ENCODE data around the gene SNTG2. TPM values are rescaled to one million over a fixed set of nuclear protein-coding genes. Genes with fewer than 3 reads are reported as not detected.
"Not testable (repeated sequence)": the region's sequence is repeated elsewhere in the genome, so short reads cannot be mapped to it uniquely, and the experiment has no call there.

SNTG2 gene
- total RNA-seq, 3 donors from 2014 or later (not counting 1 experiment from before 2014, with no cell fraction given), result not detected

DNA sequence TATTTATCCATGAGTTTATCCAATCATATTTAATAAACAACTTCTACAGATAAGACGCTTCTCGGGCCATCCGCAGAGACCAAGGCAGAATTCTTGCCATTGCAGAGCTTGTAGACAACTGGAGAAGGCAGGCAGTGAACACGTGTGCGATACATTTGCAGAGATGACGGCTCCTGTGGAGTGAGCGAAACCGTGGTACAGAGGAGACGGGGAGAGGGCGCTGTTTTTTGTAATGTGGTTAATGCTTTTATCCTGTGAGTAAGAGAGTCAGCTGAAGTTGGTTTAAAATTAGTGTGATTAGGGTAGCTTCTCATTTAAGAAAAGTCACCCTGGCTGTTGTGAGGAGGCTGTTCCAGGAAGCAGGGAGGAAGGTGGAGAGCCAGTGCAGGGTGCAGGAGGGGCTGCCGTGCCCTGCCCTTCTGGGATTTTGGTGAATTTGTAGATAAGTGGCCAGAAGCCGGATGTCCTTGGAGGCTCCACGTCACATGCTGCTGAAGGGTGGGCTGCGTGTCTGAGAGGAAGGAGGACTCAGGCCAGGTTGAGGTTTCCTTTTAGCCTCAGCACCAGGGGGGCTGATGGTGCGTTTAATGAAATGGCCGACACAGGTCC is 151.4 kb downstream of the SNTG2 start:
- Mint-ChIP-seq H3K27me3 (ENCODE audit: low read depth in 2 of 2) (peaks cover 0 to 10% of the 10 kb centered on the region in 2 donors), H3K9me3 (no peaks in the 10 kb centered on the region), H3K4me1 (no peaks in the 10 kb centered on the region), H3K27ac (no peak overlapping the region), H3K4me3 (no peak overlapping the region), H3K36me3 (no peaks in the 10 kb centered on the region)
- Histone ChIP-seq H3K4me1 (ENCODE audit: control insufficient read depth, insufficient read depth, low read length) (no peaks in the 10 kb centered on the region), H3K27me3 (ENCODE audit: control insufficient read depth, insufficient read depth, low read length) (no peaks in the 10 kb centered on the region), H3K9me3 (ENCODE audit: control insufficient read depth, insufficient read depth, low read length) (no peaks in the 10 kb centered on the region), H3K36me3 (ENCODE audit: control insufficient read depth, insufficient read depth, low read length) (no peaks in the 10 kb centered on the region), H3K27ac (ENCODE audit: low read length) (no peak overlapping the region), H3K4me3 (ENCODE audit: low read length) (no peak overlapping the region)
- intact Hi-C loops (cut with micrococcal nuclease), result no loop called here
- no peak for ATAC-seq
- TF ChIP-seq, protein P1, sequence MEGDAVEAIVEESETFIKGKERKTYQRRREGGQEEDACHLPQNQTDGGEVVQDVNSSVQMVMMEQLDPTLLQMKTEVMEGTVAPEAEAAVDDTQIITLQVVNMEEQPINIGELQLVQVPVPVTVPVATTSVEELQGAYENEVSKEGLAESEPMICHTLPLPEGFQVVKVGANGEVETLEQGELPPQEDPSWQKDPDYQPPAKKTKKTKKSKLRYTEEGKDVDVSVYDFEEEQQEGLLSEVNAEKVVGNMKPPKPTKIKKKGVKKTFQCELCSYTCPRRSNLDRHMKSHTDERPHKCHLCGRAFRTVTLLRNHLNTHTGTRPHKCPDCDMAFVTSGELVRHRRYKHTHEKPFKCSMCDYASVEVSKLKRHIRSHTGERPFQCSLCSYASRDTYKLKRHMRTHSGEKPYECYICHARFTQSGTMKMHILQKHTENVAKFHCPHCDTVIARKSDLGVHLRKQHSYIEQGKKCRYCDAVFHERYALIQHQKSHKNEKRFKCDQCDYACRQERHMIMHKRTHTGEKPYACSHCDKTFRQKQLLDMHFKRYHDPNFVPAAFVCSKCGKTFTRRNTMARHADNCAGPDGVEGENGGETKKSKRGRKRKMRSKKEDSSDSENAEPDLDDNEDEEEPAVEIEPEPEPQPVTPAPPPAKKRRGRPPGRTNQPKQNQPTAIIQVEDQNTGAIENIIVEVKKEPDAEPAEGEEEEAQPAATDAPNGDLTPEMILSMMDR (IDR thresholded peaks at IDR 0.05), result no peak
- no peak for DNase-seq
- 73% methylated on average over 16 of the region's 16 CpGs for WGBS (ENCODE audit: insufficient coverage)

DNA sequence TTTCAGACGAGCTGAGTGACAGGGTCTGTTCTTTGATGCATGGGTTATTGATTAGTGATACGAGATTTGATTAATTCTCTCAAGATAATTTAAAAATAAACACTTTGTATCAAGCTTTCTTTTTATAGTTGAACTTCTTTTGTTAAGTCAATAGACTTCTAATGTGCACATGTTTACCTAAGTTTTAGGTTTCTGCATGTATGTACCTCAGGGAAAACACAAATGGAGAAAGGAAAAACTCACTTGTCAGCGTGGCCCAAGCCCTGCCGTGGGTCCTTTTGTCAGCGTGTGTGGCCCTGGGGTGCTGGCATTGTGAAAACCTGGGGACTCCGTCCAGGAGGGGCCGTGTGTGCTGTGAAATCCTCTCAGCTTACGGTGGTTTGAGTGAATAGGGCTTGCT is 153.7 kb downstream of the SNTG2 start:
- Histone ChIP-seq H3K4me3 (ENCODE audit: low read length) (no peak overlapping the region), H3K27ac (ENCODE audit: low read length) (no peak overlapping the region), H3K9me3 (ENCODE audit: control insufficient read depth, insufficient read depth, low read length) (no peaks in the 10 kb centered on the region), H3K27me3 (ENCODE audit: control insufficient read depth, insufficient read depth, low read length) (no peaks in the 10 kb centered on the region), H3K4me1 (ENCODE audit: control insufficient read depth, insufficient read depth, low read length) (no peaks in the 10 kb centered on the region), H3K36me3 (ENCODE audit: control insufficient read depth, insufficient read depth, low read length) (no peaks in the 10 kb centered on the region)
- ATAC-seq, result no peak
- 79% methylated on average over 7 of the region's 8 CpGs for WGBS (ENCODE audit: insufficient coverage)
- intact Hi-C loops (cut with micrococcal nuclease), result no loop called here
- Mint-ChIP-seq H3K9me3 (no peaks in the 10 kb centered on the region), H3K27me3 (ENCODE audit: low read depth in 2 of 2) (peaks cover 0 to 10% of the 10 kb centered on the region in 2 donors), H3K27ac (no peak overlapping the region), H3K36me3 (no peaks in the 10 kb centered on the region), H3K4me3 (no peak overlapping the region), H3K4me1 (no peaks in the 10 kb centered on the region)
- DNase-seq, result no peak
- TF ChIP-seq, protein P1 (IDR thresholded peaks at IDR 0.05), result no peak

DNA sequence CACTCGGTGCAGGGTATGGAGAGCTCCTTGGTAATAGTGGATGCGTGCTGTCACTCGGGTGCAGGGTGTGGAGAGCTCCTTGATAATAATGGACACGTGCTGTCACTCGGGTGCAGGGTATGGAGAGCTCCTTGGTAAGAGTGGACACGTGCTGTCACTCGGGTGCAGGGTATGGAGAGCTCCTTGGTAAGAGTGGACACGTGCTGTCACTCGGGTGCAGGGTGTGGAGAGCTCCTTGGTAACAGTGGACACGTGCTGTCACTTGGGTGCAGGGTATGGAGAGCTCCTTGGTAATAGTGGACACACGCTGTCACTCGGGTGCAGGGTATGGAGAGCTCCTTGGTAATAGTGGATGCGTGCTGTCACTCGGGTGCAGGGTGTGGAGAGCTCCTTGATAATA is 155.7 kb downstream of the SNTG2 start:
- H3K9me3 Mint-ChIP-seq; H3K36me3 Mint-ChIP-seq; H3K4me3 Mint-ChIP-seq; H3K4me1 ChIP-seq (ENCODE audit: control insufficient read depth, insufficient read depth, low read length); DNase-seq; ATAC-seq; H3K9me3 ChIP-seq (ENCODE audit: control insufficient read depth, insufficient read depth, low read length); H3K36me3 ChIP-seq (ENCODE audit: control insufficient read depth, insufficient read depth, low read length); H3K27ac Mint-ChIP-seq; intact Hi-C loops (cut with micrococcal nuclease); H3K4me1 Mint-ChIP-seq; H3K4me3 ChIP-seq (ENCODE audit: low read length); H3K27me3 Mint-ChIP-seq (ENCODE audit: low read depth in 2 of 2); H3K27ac ChIP-seq (ENCODE audit: low read length); H3K27me3 ChIP-seq (ENCODE audit: control insufficient read depth, insufficient read depth, low read length): not testable (repeated sequence)
- WGBS (ENCODE audit: insufficient coverage), result 82% methylated on average over 8 of the region's 14 CpGs

DNA sequence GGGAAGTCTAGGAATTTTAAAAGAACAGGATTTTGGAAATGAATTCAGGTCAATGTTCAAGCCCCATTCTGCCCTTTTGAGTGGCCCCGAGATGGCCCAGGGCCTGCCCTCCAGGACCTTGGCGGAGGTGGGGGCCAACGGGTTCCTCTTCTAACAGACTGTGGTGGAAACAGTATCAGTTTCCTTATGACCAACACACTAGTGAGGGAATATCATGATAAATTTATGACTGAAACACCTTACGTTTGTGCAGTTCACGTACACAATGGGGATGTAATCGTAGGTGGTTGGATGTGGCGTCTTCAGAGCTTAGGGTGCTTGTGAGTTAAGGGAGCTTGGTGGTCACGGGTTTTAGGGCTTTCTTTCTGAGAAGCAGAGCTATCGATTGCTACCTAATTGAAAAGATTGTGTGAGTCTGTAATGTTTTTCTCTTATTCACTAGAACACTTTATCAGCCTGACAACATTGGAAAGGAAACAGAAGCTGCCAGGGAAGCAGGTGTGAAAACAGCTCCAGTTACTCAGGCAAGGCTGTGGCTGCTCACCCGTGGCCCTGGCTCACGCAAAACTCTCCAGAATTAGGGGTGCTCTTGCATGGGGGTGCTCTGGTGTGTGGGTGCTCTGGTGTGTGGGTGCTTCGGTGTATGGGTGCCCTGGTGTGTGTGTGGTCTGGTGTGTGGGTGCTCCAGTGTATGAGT is 165.3 kb downstream of the SNTG2 start:
- H3K27ac Mint-ChIP-seq, result no peak overlapping the region
- Histone ChIP-seq H3K9me3 (ENCODE audit: control insufficient read depth, insufficient read depth, low read length) (no peaks in the 10 kb centered on the region), H3K27me3 (ENCODE audit: control insufficient read depth, insufficient read depth, low read length) (peaks cover 6% of the 10 kb centered on the region), H3K36me3 (ENCODE audit: control insufficient read depth, insufficient read depth, low read length) (no peaks in the 10 kb centered on the region), H3K4me3 (ENCODE audit: low read length) (no peak overlapping the region), H3K4me1 (ENCODE audit: control insufficient read depth, insufficient read depth, low read length) (no peaks in the 10 kb centered on the region), H3K27ac (ENCODE audit: low read length) (no peak overlapping the region)
- intact Hi-C loops (cut with micrococcal nuclease), result no loop called here
- no peaks in the 10 kb centered on the region for H3K36me3 Mint-ChIP-seq
- DNase-seq, result no peak
- H3K4me3 Mint-ChIP-seq, result no peak overlapping the region
- H3K9me3 Mint-ChIP-seq, result peaks cover 10 to 14% of the 10 kb centered on the region in 2 donors
- H3K27me3 Mint-ChIP-seq (ENCODE audit: low read depth in 2 of 2), result peaks cover 7 to 23% of the 10 kb centered on the region in 2 donors
- TF ChIP-seq, protein P1 (IDR thresholded peaks at IDR 0.05), result no peak
- no peak for ATAC-seq
- peaks cover 5 to 8% of the 10 kb centered on the region in 2 donors for H3K4me1 Mint-ChIP-seq
- WGBS (ENCODE audit: insufficient coverage), result 62% methylated on average over 12 of the region's 12 CpGs

All from natural killer cell (primary cell).